ENCODE results near the gene SRCAP.

GRCh38 chr16:30779596-30779995 lies 80.6 kb downstream of the SRCAP start:
- TF ChIP-seq GABPA (IDR thresholded peaks at IDR 0.05; ENCODE audit: low read depth) (no peak), CTCF (IDR thresholded peaks at IDR 0.05) (no peak)
